Ascending aorta (tissue), 2 donors: ENCODE data around the gene DTHD1. TPM values are rescaled to one million over a fixed set of nuclear protein-coding genes. Genes with fewer than 3 reads are reported as not detected.

Experiments
- DNase-seq, 2 donors: peaks; one replicate each; pipeline ENCODE4 v3.0.0-alpha.2; 2019; ENCODE audit warnings: low spot score in 2 of 2
- H3K27ac ChIP-seq, 2 donors: fragments of 200-600 bp; sonication (generic); one replicate each; pipeline ENCODE4 v1.5.1; 2016 to 2017; ENCODE audit warnings: mild to moderate bottlenecking in 1 of 2
- H3K27me3 ChIP-seq: fragments of 200-600 bp; sonication (generic); one replicate; pipeline ENCODE4 v1.5.1; 2017
- H3K36me3 ChIP-seq, 2 donors: fragments of 200-600 bp; sonication (generic); one replicate each; pipeline ENCODE4 v1.5.1; 2016
- H3K4me1 ChIP-seq, 2 donors: fragments of 200-600 bp; sonication (generic); one replicate each; pipeline ENCODE4 v1.5.1; 2016 to 2017; ENCODE audit warnings: mild to moderate bottlenecking in 1 of 2
- H3K4me3 ChIP-seq, 2 donors: fragments of 200-600 bp; sonication (generic); one replicate each; pipeline ENCODE4 v1.5.1; 2016 to 2017; ENCODE audit warnings: mild to moderate bottlenecking in 1 of 2
- H3K9me3 ChIP-seq, 2 donors: fragments of 200-600 bp; sonication (generic); one replicate each; pipeline ENCODE4 v1.5.1; 2016
- CTCF ChIP-seq, 3 experiments: fragments of 200-600 bp in 2 of 3; fragments of 450-650 bp in 1 of 3; sonication (generic) in 2 of 3; IDR thresholded peaks; one replicate each; pipeline ENCODE4 v1.5.1; 2016 to 2019; ENCODE audit warnings: antibody characterized with exemption in 3 of 3, mild to moderate bottlenecking in 1 of 3, moderate library complexity in 1 of 3
- intact Hi-C: fragments of 100-400 bp; cut with DNase I; formaldehyde crosslinking; loops from one replicate; pipeline ENCODE4 v1.15.1; 2023
- total RNA-seq: library from RNA; depleted of rRNA; stranded (reverse); fragments of >200 nt; gene quantifications from one replicate; pipeline ENCODE4 v1.1.0, GENCODE V29; 2016

Gene DTHD1
- total RNA-seq, 1 donor from 2014 or later = not detected

- no peaks in the 10 kb centered on the region for H3K27me3 ChIP-seq
- no peak overlapping the region for H3K27ac ChIP-seq
- intact Hi-C loops = no loop called here
- H3K4me3 ChIP-seq = no peak overlapping the region
- TF ChIP-seq CTCF (IDR thresholded peaks at IDR 0.05) = peak; percentile 31 to 48 (median 32)
- H3K36me3 ChIP-seq = no peaks in the 10 kb centered on the region
- no peaks in the 10 kb centered on the region for H3K4me1 ChIP-seq
- DNase-seq = peak in 1 of 2 donors; percentile 72
- H3K9me3 ChIP-seq = no peaks in the 10 kb centered on the region
Measured at GRCh38 chr4:36351082-36351666, 69.8 kb downstream of the DTHD1 start.

DNA sequence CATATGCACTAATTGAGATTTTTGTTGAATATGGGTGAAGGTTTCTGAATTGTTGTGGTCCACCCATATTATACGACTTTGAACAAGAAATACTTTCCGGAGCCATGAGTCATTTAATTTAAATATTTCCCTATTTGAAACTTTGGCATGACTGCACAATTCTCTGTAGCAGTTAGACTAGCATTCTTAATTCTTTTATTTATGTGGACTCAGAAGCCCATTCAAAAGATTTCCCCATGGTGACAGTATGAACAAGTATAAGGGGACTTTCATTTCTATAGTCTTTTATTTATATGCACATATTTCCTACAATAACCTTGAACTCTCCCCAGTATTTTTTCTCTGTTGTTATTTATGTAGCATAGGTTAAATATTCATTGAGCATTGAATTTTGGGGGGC lies 72.6 kb downstream of the DTHD1 start:
- H3K27ac ChIP-seq = no peak overlapping the region
- intact Hi-C loops = no loop called here
- no peaks in the 10 kb centered on the region for H3K27me3 ChIP-seq
- H3K4me3 ChIP-seq = no peak overlapping the region
- no peak for TF ChIP-seq CTCF (IDR thresholded peaks at IDR 0.05)
- no peaks in the 10 kb centered on the region for H3K9me3 ChIP-seq
- no peaks in the 10 kb centered on the region for H3K36me3 ChIP-seq
- no peak for DNase-seq
- H3K4me1 ChIP-seq = no peaks in the 10 kb centered on the region

- no peak for DNase-seq
- H3K9me3 ChIP-seq = no peaks in the 10 kb centered on the region
- no peaks in the 10 kb centered on the region for H3K27me3 ChIP-seq
- TF ChIP-seq CTCF (IDR thresholded peaks at IDR 0.05) = no peak
- H3K4me1 ChIP-seq = no peaks in the 10 kb centered on the region
- intact Hi-C loops = no loop called here
- no peaks in the 10 kb centered on the region for H3K36me3 ChIP-seq
- no peak overlapping the region for H3K4me3 ChIP-seq
- H3K27ac ChIP-seq = no peak overlapping the region
Measured at GRCh38 chr4:36358173-36358572, 76.8 kb downstream of the DTHD1 start.

DNA sequence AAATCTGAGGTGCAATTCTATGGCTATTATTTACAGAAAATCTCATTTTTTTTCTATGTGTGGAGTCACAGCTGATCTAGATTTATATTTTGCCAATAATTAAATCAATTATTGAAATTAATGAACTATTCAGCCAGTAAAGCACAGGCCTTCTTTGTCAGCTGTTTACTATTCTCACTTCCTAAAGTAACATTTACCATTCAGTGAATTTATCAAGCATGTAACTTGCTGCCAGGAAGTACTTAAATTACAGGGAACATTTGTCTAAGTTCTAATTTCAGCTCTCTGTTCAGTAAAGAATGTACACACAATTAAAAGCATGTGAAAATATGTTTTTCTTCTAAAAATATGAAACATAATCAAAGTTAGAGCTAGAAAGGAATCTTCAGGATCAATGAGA lies 79.3 kb downstream of the DTHD1 start:
- intact Hi-C loops = no loop called here
- TF ChIP-seq CTCF (IDR thresholded peaks at IDR 0.05) = no peak
- H3K27ac ChIP-seq = no peak overlapping the region
- no peaks in the 10 kb centered on the region for H3K4me1 ChIP-seq
- no peak overlapping the region for H3K4me3 ChIP-seq
- H3K36me3 ChIP-seq = no peaks in the 10 kb centered on the region
- H3K9me3 ChIP-seq = no peaks in the 10 kb centered on the region
- no peaks in the 10 kb centered on the region for H3K27me3 ChIP-seq
- DNase-seq = no peak

- H3K27me3 ChIP-seq = no peaks in the 10 kb centered on the region
- intact Hi-C loops = no loop called here
- H3K4me3 ChIP-seq = no peak overlapping the region
- H3K27ac ChIP-seq = no peak overlapping the region
- no peak for DNase-seq
- H3K9me3 ChIP-seq = no peaks in the 10 kb centered on the region
- no peaks in the 10 kb centered on the region for H3K36me3 ChIP-seq
- no peak for TF ChIP-seq CTCF (IDR thresholded peaks at IDR 0.05)
- no peaks in the 10 kb centered on the region for H3K4me1 ChIP-seq
Measured at GRCh38 chr4:36363024-36363423, 81.6 kb downstream of the DTHD1 start.
